Fibroblast of pulmonary artery (primary cell): ENCODE measurements around the gene KLHL36.

Experiments
- DNase-seq: peaks from one replicate; pipeline ENCODE4 v3.0.0-alpha.2; 2010; ENCODE audit warnings: low read depth
- H3K4me3 ChIP-seq: replicated peaks from 2 replicates; pipeline ENCODE4 v1.5.1; 2011; ENCODE audit warnings: low read depth, mild to moderate bottlenecking, control low read depth, low read length, moderate library complexity
- CTCF ChIP-seq: IDR thresholded peaks from 2 replicates; pipeline ENCODE4 v1.5.1; 2011; ENCODE audit warnings: mild to moderate bottlenecking, control low read depth, low read length, inconsistent platforms; ENCODE audit errors: missing control alignments

KLHL36 gene

GRCh38 chr16:84605339-84605848 is 42.9 kb upstream of the KLHL36 start:
- TF ChIP-seq CTCF, result no peak
- no peak for DNase-seq
- no peak overlapping the region for H3K4me3 ChIP-seq

- no peak for DNase-seq
- no peak for TF ChIP-seq CTCF
- no peak overlapping the region for H3K4me3 ChIP-seq
Measured at GRCh38 chr16:84606081-84606875, 42.0 kb upstream of the KLHL36 start.

GRCh38 chr16:84607061-84607460 is 41.2 kb upstream of the KLHL36 start:
- no peak overlapping the region for H3K4me3 ChIP-seq
- DNase-seq, result no peak
- TF ChIP-seq CTCF, result no peak

GRCh38 chr16:84607694-84608093 is 40.6 kb upstream of the KLHL36 start:
- no peak for DNase-seq
- no peak for TF ChIP-seq CTCF
- no peak overlapping the region for H3K4me3 ChIP-seq

- no peak for TF ChIP-seq CTCF
- H3K4me3 ChIP-seq, result no peak overlapping the region
- no peak for DNase-seq
Measured at GRCh38 chr16:84608282-84608681, 40.0 kb upstream of the KLHL36 start.

GRCh38 chr16:84609563-84610177 is 38.6 kb upstream of the KLHL36 start:
- no peak for TF ChIP-seq CTCF
- DNase-seq, result no peak
- H3K4me3 ChIP-seq, result no peak overlapping the region

- DNase-seq, result no peak
- TF ChIP-seq CTCF, result no peak
- H3K4me3 ChIP-seq, result no peak overlapping the region
Measured at GRCh38 chr16:84610376-84610775, 37.9 kb upstream of the KLHL36 start.
